Karpas-422 (cell line): ENCODE results near the gene IER5L. TPM values are rescaled to one million over a fixed set of nuclear protein-coding genes. Genes with fewer than 3 reads are reported as not detected.
"Not testable (repeated sequence)": the region's sequence is repeated elsewhere in the genome, so short reads cannot be mapped to it uniquely, and the experiment has no call there.

Experiments used
- DNase-seq: peaks from one replicate; pipeline ENCODE4 v3.0.0-alpha.2; 2015
- H2AFZ ChIP-seq: fragments of 200-600 bp; sonication (generic); 2 replicates; pipeline ENCODE4 v1.6.1; 2014; ENCODE audit warnings: antibody characterized with exemption, low read length, mixed read lengths
- H3K27ac ChIP-seq: fragments of 200-600 bp; sonication (generic); 2 replicates; pipeline ENCODE4 v1.5.1; 2014; ENCODE audit warnings: mild to moderate bottlenecking, low read length, moderate library complexity
- H3K27me3 ChIP-seq: fragments of 200-600 bp; sonication (generic); 2 replicates; pipeline ENCODE4 v1.6.1; 2014; ENCODE audit warnings: low read length, mixed read lengths
- H3K36me3 ChIP-seq: fragments of 200-600 bp; sonication (generic); 2 replicates; pipeline ENCODE4 v1.6.1; 2014; ENCODE audit warnings: low read length, mixed read lengths; ENCODE audit not compliant: insufficient read depth
- H3K4me1 ChIP-seq: fragments of 200-600 bp; sonication (generic); 2 replicates; pipeline ENCODE4 v1.6.1; 2014; ENCODE audit warnings: mild to moderate bottlenecking, low read length, mixed read lengths
- H3K4me2 ChIP-seq: fragments of 200-600 bp; sonication (generic); 2 replicates; pipeline ENCODE4 v1.6.1; 2014; ENCODE audit warnings: low read length, low read depth, mild to moderate bottlenecking; ENCODE audit not compliant: poor library complexity, severe bottlenecking
- H3K4me3 ChIP-seq: fragments of 200-600 bp; sonication (generic); 2 replicates; pipeline ENCODE4 v1.5.1; 2014; ENCODE audit warnings: mild to moderate bottlenecking, antibody characterized with exemption, low read length, mixed read lengths
- H3K79me2 ChIP-seq: fragments of 200-600 bp; sonication (generic); 2 replicates; pipeline ENCODE4 v1.6.1; 2014; ENCODE audit warnings: mild to moderate bottlenecking, low read length, mixed read lengths
- H3K9ac ChIP-seq: fragments of 200-600 bp; sonication (generic); 2 replicates; pipeline ENCODE4 v1.6.0; 2014; ENCODE audit warnings: low read length
- H3K9me2 ChIP-seq: fragments of 200-600 bp; sonication (generic), shearing (Covaris generic); replicated peaks from 2 replicates; pipeline ENCODE4 v1.6.0; 2014; ENCODE audit warnings: mild to moderate bottlenecking, low read length, moderate library complexity; ENCODE audit not compliant: insufficient read depth
- H3K9me3 ChIP-seq: fragments of 300-700, 200-600 bp; sonication (generic); 2 replicates; pipeline ENCODE4 v1.6.1; 2014; ENCODE audit warnings: low read length, mixed read lengths
- H4K20me1 ChIP-seq: fragments of 200-600 bp; sonication (generic); 2 replicates; pipeline ENCODE4 v1.6.1; 2014; ENCODE audit warnings: mild to moderate bottlenecking, antibody characterized with exemption, low read length, low read depth; ENCODE audit not compliant: insufficient read depth
- total RNA-seq: library from RNA; depleted of rRNA; stranded (reverse); fragments of >200 nt; shearing (Covaris generic); gene quantifications from 2 replicates; pipeline ENCODE4 v1.2.3, GENCODE V29; 2014; ENCODE audit warnings: low replicate concordance

The IER5L gene
- total RNA-seq, 1 experiment from 2014 or later: 0.48 TPM

- Histone ChIP-seq H3K4me2 (no peak overlapping the region), H2AFZ (no peak overlapping the region), H3K4me3 (no peak overlapping the region), H3K36me3 (no peaks in the 10 kb centered on the region), H3K27ac (no peak overlapping the region), H4K20me1 (no peaks in the 10 kb centered on the region), H3K27me3 (0 out of 2 replicates have a peak, but pooled peaks cover 4% of the 10 kb centered on the region), H3K9me3 (no peaks in the 10 kb centered on the region), H3K9me2 (no peaks in the 10 kb centered on the region), H3K4me1 (no peaks in the 10 kb centered on the region), H3K79me2 (no peaks in the 10 kb centered on the region), H3K9ac (no peak overlapping the region)
- no peak for DNase-seq
Measured at GRCh38 chr9:129193655-129194054, 15.6 kb upstream of the IER5L start.

- Histone ChIP-seq H3K4me1 (no peaks in the 10 kb centered on the region), H3K4me3 (no peak overlapping the region), H2AFZ (no peak overlapping the region), H3K9me3 (no peaks in the 10 kb centered on the region), H3K4me2 (no peak overlapping the region), H3K27ac (no peak overlapping the region), H3K79me2 (no peaks in the 10 kb centered on the region), H3K9me2 (no peaks in the 10 kb centered on the region), H3K9ac (no peak overlapping the region), H3K27me3 (0 out of 2 replicates have a peak, but pooled peaks cover 4% of the 10 kb centered on the region), H4K20me1 (no peaks in the 10 kb centered on the region), H3K36me3 (no peaks in the 10 kb centered on the region)
- no peak for DNase-seq
Measured at GRCh38 chr9:129191234-129191633, 13.2 kb upstream of the IER5L start.

- H3K27me3 ChIP-seq, H3K79me2 ChIP-seq, H3K27ac ChIP-seq, H3K36me3 ChIP-seq, DNase-seq, H3K4me2 ChIP-seq, H3K9me3 ChIP-seq, H3K9ac ChIP-seq, H4K20me1 ChIP-seq, H3K4me1 ChIP-seq, H3K4me3 ChIP-seq, H2AFZ ChIP-seq, H3K9me2 ChIP-seq: not testable (repeated sequence)
Measured at GRCh38 chr9:129189971-129190370, 11.9 kb upstream of the IER5L start.

- no peak for DNase-seq
Measured at GRCh38 chr9:129187042-129187441, 9.0 kb upstream of the IER5L start.

GRCh38 chr9:129185991-129186390 is 7.9 kb upstream of the IER5L start:
- no peak for DNase-seq
- Histone ChIP-seq H3K9me3 (no peaks in the 10 kb centered on the region), H3K27me3 (no peaks in the 10 kb centered on the region), H3K36me3 (no peaks in the 10 kb centered on the region), H3K27ac (no peak overlapping the region), H3K4me1 (no peaks in the 10 kb centered on the region), H3K79me2 (no peaks in the 10 kb centered on the region), H2AFZ (no peak overlapping the region), H4K20me1 (no peaks in the 10 kb centered on the region), H3K4me2 (no peak overlapping the region), H3K9me2 (no peaks in the 10 kb centered on the region), H3K9ac (no peak overlapping the region), H3K4me3 (no peak overlapping the region)

More at GRCh38 chr9:129187042-129187441, 9.0 kb upstream of the IER5L start:
- no peaks in the 10 kb centered on the region for H3K9me3 ChIP-seq
- H3K79me2 ChIP-seq: no peaks in the 10 kb centered on the region
- H3K36me3 ChIP-seq: no peaks in the 10 kb centered on the region
- no peak overlapping the region for H3K4me3 ChIP-seq
- H3K9me2 ChIP-seq: no peaks in the 10 kb centered on the region
- H4K20me1 ChIP-seq: no peaks in the 10 kb centered on the region
- no peak overlapping the region for H3K9ac ChIP-seq
- no peak overlapping the region for H2AFZ ChIP-seq
- no peak overlapping the region for H3K4me2 ChIP-seq
- H3K4me1 ChIP-seq: no peaks in the 10 kb centered on the region
- H3K27me3 ChIP-seq: no peaks in the 10 kb centered on the region
- no peak overlapping the region for H3K27ac ChIP-seq

GRCh38 chr9:129185402-129185801 is 7.3 kb upstream of the IER5L start:
- no peak overlapping the region for H3K27ac ChIP-seq
- no peak overlapping the region for H3K4me3 ChIP-seq
- DNase-seq: no peak
- no peaks in the 10 kb centered on the region for H4K20me1 ChIP-seq
- H3K36me3 ChIP-seq: no peaks in the 10 kb centered on the region
- H2AFZ ChIP-seq: no peak overlapping the region
- H3K4me1 ChIP-seq: no peaks in the 10 kb centered on the region
- H3K79me2 ChIP-seq: no peaks in the 10 kb centered on the region
- H3K9me2 ChIP-seq: no peaks in the 10 kb centered on the region
- H3K4me2 ChIP-seq: no peak overlapping the region
- no peaks in the 10 kb centered on the region for H3K27me3 ChIP-seq
- no peaks in the 10 kb centered on the region for H3K9me3 ChIP-seq
- H3K9ac ChIP-seq: no peak overlapping the region

- no peaks in the 10 kb centered on the region for H3K36me3 ChIP-seq
- no peaks in the 10 kb centered on the region for H3K79me2 ChIP-seq
- H4K20me1 ChIP-seq: no peaks in the 10 kb centered on the region
- H3K9me2 ChIP-seq: no peaks in the 10 kb centered on the region
- H2AFZ ChIP-seq: no peak overlapping the region
- no peak for DNase-seq
- H3K4me2 ChIP-seq: no peak overlapping the region
- H3K4me3 ChIP-seq: no peak overlapping the region
- H3K9ac ChIP-seq: no peak overlapping the region
- H3K27ac ChIP-seq: no peak overlapping the region
- no peaks in the 10 kb centered on the region for H3K9me3 ChIP-seq
- no peaks in the 10 kb centered on the region for H3K4me1 ChIP-seq
- H3K27me3 ChIP-seq: no peaks in the 10 kb centered on the region
Measured at GRCh38 chr9:129184596-129185122, 6.6 kb upstream of the IER5L start.

- no peak overlapping the region for H3K4me3 ChIP-seq
- no peaks in the 10 kb centered on the region for H4K20me1 ChIP-seq
- no peaks in the 10 kb centered on the region for H3K9me3 ChIP-seq
- H3K9me2 ChIP-seq: no peaks in the 10 kb centered on the region
- H3K9ac ChIP-seq: no peak overlapping the region
- no peak overlapping the region for H2AFZ ChIP-seq
- DNase-seq: no peak
- no peak overlapping the region for H3K4me2 ChIP-seq
- H3K36me3 ChIP-seq: no peaks in the 10 kb centered on the region
- H3K79me2 ChIP-seq: no peaks in the 10 kb centered on the region
- no peaks in the 10 kb centered on the region for H3K27me3 ChIP-seq
- no peak overlapping the region for H3K27ac ChIP-seq
- no peaks in the 10 kb centered on the region for H3K4me1 ChIP-seq
Measured at GRCh38 chr9:129184219-129184524, 6.1 kb upstream of the IER5L start.
